ENCODE results near the gene IYD.
"Not testable (repeated sequence)": the region's sequence is repeated elsewhere in the genome, so short reads cannot be mapped to it uniquely, and the experiment has no call there.

IYD gene

GRCh38 chr6:150435832-150436231, 67.0 kb downstream of the IYD start:
- DNase-seq, result no peak

- DNase-seq, result no peak
These were observed 70.6 kb downstream of the IYD start for GRCh38 chr6:150439373-150439772.

- DNase-seq, result no peak
These were observed 74.8 kb downstream of the IYD start for GRCh38 chr6:150443621-150444020.

DNA sequence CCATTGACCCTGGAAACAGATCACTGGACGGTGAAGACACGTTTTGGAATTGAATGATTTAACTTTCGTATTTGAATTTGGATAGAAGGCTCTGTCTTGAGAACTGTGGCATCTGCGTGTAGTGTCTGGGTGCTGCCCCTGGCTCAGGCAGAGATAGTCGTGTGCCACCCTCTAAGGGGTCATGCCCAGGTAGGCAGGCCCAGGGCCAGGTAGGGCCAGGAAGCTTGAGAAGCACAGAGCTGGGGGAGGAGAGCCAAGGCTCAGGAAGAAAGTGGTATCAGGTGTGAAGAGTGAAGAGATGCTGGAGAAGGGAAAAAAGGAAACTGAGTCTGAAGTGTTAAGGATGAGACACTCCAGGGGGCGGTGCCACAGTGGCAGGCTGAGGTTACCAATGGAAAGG, 75.5 kb downstream of the IYD start:
- no peak for DNase-seq

DNA sequence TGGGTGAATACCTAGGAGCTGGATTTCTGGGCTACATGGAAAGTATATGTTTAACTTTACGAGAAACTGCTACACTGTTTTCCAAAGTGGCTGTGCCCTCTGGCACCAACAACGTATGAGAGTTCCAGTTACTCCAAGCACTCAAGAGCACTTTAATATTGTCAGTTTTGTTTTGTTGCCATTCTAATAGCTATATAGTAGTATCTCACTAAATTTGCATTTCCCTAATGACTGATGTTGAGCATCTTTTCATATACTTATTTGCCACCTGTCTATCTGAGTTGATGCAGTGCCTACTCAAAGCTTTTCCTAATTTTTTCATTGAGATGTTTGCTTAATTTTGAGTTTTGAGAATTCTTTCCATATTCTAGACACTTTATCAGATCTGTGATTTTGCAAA, 76.7 kb downstream of the IYD start:
- no peak for DNase-seq

GRCh38 chr6:150448221-150448620, 79.4 kb downstream of the IYD start:
- DNase-seq, result peak; percentile 27

- not testable (repeated sequence) for DNase-seq
These were observed 80.2 kb downstream of the IYD start for GRCh38 chr6:150449055-150449454.

GRCh38 chr6:150450918-150451317, 82.1 kb downstream of the IYD start:
- DNase-seq, result no peak

DNA sequence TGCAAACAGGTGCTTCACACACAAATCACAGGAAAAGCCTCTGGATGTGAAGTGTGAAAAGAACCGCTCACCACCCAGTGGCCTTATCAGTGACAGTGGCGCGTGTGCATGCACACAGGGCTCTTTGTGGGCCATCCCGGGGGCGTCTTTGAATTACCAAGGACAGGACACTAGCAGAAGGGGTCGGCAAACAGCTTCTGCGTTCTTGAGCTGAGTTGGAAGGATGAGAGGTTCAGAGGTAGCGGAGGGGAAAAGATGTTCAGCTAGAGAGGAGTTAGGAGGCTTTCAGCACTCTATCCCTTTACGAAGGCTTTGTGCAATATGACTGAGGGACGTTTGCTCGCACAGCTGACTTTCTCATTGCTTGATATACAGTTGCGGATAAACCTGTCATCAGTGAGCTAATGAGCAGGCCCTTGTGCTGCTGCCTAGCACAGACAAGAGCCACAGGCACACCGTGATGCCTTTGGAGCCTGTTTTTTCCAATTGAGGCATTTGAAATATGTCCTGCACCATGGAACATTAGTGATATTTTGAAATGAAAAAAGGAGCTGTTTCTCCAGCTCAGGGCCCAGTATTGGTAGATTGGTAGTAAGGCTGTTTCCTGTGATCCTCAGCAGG, 83.1 kb downstream of the IYD start:
- DNase-seq, result peak; percentile 31

DNA sequence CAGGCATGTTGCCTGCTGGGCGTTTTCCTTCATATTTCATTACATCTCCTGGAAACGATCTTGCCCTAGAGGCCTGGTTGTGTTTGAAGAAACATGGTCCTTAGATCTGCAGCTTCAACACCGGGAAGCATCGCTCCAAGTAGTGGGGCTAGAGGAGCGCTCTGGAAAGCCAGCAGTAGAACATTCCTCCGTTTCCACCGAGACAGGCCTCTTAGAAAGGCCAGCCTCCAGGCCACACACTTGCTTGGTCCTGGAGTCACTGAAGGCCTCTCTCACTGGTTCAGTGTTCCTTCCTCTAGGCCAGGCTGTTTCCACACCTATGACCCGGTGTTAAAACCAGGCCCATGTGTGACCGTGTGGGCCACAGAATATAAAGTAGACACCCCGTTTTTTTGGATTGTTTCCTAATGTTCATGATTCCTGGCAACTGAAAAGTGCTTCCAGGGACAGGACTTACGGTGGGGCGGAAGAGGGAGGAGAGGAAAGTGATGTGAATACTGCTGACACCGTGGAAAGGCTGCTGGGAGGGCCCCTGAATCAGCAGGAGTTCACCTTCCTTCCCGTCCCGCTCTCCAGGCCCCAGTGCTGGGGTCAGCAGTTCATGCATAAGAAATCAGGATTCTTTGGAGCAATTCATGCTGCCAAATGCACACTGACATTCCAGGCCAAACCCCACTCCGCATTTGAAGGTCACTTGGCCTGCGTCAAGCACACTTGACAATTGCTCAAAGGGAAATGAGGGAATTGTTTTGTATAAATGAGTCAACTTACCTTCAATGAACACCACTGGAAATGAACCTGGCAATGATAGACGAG, 83.8 kb downstream of the IYD start:
- no peak for DNase-seq

- DNase-seq, result peak; percentile 66
These were observed 84.5 kb downstream of the IYD start for GRCh38 chr6:150453357-150453756.

Data from NCI-H146 (cell line).